ENCODE measurements around the gene MOV10. TPM values are rescaled to one million over a fixed set of nuclear protein-coding genes. Genes with fewer than 3 reads are reported as not detected.

The MOV10 gene
- total and polyA plus RNA-seq, 9 of the 15 experiments (the other 6 are each of a cell fraction or from before 2014, with no cell fraction given), result 16.7 to 105 (median 49.5) TPM

DNA sequence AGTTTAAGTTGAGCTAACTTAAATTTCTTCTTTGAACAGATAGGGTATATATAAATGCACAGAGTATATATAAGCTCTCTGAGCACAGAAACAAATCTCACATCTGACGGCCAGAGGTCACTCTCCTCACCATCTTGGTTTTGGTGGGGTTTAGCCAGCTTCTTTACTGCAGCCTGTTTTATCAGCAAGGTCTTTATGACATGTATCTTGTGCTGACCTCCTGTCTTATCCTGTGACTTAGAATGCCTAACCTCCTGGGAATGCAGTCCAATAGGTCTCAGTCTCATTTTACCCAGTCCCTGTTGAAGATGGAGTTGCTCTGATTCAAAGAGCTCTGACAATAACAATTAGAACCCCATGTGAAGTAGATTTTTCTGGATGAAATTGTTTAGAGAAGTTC, 1.6 kb upstream of the MOV10 start (continued):
- no peak for TF ChIP-seq CSDE1 (IDR thresholded peaks at IDR 0.05)
- no peak for TF ChIP-seq NR2C1 (IDR thresholded peaks at IDR 0.05)
- TF ChIP-seq NR2C1 (tag; IDR thresholded peaks at IDR 0.05), result 0 out of 2 replicates have a peak, but pooled peaks have one; percentile 34
- TF ChIP-seq, protein P1, sequence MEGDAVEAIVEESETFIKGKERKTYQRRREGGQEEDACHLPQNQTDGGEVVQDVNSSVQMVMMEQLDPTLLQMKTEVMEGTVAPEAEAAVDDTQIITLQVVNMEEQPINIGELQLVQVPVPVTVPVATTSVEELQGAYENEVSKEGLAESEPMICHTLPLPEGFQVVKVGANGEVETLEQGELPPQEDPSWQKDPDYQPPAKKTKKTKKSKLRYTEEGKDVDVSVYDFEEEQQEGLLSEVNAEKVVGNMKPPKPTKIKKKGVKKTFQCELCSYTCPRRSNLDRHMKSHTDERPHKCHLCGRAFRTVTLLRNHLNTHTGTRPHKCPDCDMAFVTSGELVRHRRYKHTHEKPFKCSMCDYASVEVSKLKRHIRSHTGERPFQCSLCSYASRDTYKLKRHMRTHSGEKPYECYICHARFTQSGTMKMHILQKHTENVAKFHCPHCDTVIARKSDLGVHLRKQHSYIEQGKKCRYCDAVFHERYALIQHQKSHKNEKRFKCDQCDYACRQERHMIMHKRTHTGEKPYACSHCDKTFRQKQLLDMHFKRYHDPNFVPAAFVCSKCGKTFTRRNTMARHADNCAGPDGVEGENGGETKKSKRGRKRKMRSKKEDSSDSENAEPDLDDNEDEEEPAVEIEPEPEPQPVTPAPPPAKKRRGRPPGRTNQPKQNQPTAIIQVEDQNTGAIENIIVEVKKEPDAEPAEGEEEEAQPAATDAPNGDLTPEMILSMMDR (IDR thresholded peaks at IDR 0.05 in 2 of 3, conservative IDR thresholded peaks at IDR 0.05 in 1 of 3; ENCODE audit: insufficient read depth in 2 of 3, low read depth in 1 of 3, low read length in 3 of 3), result peak; percentile 12 to 40 (median 24); a peak in 1 of 6 replicates
- no peak for TF ChIP-seq ZNF324 (CRISPR knock-in tag; IDR thresholded peaks at IDR 0.05)
- no peak for TF ChIP-seq ZNF583 (CRISPR knock-in tag; IDR thresholded peaks at IDR 0.05)
- TF ChIP-seq, protein P2, sequence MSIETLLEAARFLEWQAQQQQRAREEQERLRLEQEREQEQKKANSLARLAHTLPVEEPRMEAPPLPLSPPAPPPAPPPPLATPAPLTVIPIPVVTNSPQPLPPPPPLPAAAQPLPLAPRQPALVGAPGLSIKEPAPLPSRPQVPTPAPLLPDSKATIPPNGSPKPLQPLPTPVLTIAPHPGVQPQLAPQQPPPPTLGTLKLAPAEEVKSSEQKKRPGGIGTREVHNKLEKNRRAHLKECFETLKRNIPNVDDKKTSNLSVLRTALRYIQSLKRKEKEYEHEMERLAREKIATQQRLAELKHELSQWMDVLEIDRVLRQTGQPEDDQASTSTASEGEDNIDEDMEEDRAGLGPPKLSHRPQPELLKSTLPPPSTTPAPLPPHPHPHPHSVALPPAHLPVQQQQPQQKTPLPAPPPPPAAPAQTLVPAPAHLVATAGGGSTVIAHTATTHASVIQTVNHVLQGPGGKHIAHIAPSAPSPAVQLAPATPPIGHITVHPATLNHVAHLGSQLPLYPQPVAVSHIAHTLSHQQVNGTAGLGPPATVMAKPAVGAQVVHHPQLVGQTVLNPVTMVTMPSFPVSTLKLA (conservative IDR thresholded peaks at IDR 0.05), result 0 out of 4 replicates have a peak, but pooled peaks of 1 of the 2 experiments have one; percentile 20
- TF ChIP-seq CBFA2T2 (conservative IDR thresholded peaks at IDR 0.05), result no peak
- TF ChIP-seq RFX7 (CRISPR knock-in tag; IDR thresholded peaks at IDR 0.05), result no peak
- no peak for TF ChIP-seq NRF1 (conservative IDR thresholded peaks at IDR 0.05 in 1 of 2, IDR thresholded peaks at IDR 0.05 in 1 of 2)
- TF ChIP-seq ZNF695 (CRISPR knock-in tag; IDR thresholded peaks at IDR 0.05), result no peak
- TF ChIP-seq NEUROD1 (IDR thresholded peaks at IDR 0.05; ENCODE audit: borderline replicate concordance, low read depth, low read length, partially characterized antibody), result no peak
- TF ChIP-seq U2AF2 (optimal IDR thresholded peaks at IDR 0.05; ENCODE audit: low read depth, low read length), result no peak
- TF ChIP-seq, protein P3, sequence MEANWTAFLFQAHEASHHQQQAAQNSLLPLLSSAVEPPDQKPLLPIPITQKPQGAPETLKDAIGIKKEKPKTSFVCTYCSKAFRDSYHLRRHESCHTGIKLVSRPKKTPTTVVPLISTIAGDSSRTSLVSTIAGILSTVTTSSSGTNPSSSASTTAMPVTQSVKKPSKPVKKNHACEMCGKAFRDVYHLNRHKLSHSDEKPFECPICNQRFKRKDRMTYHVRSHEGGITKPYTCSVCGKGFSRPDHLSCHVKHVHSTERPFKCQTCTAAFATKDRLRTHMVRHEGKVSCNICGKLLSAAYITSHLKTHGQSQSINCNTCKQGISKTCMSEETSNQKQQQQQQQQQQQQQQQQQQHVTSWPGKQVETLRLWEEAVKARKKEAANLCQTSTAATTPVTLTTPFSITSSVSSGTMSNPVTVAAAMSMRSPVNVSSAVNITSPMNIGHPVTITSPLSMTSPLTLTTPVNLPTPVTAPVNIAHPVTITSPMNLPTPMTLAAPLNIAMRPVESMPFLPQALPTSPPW (CRISPR knock-in tag; IDR thresholded peaks at IDR 0.05), result peak; percentile 21; the same call in 1 of the 2 replicates
- no peak; the same call in 1 of the 2 replicates for TF ChIP-seq MYNN (IDR thresholded peaks at IDR 0.05)
- no peak for TF ChIP-seq MYNN (CRISPR knock-in tag; IDR thresholded peaks at IDR 0.05)
- TF ChIP-seq FOSL1 (tag; conservative IDR thresholded peaks at IDR 0.05), result peak; percentile 20; the same call in 1 of the 2 replicates
- TF ChIP-seq NCOA2 (IDR thresholded peaks at IDR 0.05; ENCODE audit: partially characterized antibody in 2 of 2), result no peak
- TF ChIP-seq POLR2AphosphoS2 (IDR thresholded peaks at IDR 0.05; ENCODE audit: low read length), result no peak; the same call in 1 of the 2 replicates
- peak; percentile 18 for TF ChIP-seq MEIS2 (IDR thresholded peaks at IDR 0.05; ENCODE audit: partially characterized antibody)
- TF ChIP-seq, protein P4, sequence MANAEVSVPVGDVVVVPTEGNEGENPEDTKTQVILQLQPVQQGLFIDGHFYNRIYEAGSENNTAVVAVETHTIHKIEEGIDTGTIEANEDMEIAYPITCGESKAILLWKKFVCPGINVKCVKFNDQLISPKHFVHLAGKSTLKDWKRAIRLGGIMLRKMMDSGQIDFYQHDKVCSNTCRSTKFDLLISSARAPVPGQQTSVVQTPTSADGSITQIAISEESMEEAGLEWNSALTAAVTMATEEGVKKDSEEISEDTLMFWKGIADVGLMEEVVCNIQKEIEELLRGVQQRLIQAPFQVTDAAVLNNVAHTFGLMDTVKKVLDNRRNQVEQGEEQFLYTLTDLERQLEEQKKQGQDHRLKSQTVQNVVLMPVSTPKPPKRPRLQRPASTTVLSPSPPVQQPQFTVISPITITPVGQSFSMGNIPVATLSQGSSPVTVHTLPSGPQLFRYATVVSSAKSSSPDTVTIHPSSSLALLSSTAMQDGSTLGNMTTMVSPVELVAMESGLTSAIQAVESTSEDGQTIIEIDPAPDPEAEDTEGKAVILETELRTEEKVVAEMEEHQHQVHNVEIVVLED (CRISPR knock-in tag; IDR thresholded peaks at IDR 0.05), result no peak
- TF ChIP-seq, protein P5, sequence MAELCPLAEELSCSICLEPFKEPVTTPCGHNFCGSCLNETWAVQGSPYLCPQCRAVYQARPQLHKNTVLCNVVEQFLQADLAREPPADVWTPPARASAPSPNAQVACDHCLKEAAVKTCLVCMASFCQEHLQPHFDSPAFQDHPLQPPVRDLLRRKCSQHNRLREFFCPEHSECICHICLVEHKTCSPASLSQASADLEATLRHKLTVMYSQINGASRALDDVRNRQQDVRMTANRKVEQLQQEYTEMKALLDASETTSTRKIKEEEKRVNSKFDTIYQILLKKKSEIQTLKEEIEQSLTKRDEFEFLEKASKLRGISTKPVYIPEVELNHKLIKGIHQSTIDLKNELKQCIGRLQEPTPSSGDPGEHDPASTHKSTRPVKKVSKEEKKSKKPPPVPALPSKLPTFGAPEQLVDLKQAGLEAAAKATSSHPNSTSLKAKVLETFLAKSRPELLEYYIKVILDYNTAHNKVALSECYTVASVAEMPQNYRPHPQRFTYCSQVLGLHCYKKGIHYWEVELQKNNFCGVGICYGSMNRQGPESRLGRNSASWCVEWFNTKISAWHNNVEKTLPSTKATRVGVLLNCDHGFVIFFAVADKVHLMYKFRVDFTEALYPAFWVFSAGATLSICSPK (IDR thresholded peaks at IDR 0.05; ENCODE audit: borderline replicate concordance), result no peak
